Smooth muscle cell (in vitro differentiated cells): ENCODE data around the gene TMEM163. TPM values are rescaled to one million over a fixed set of nuclear protein-coding genes. Genes with fewer than 3 reads are reported as not detected.

Source experiments
- DNase-seq: peaks from one replicate; lab custom pipeline; 2025; ENCODE audit not compliant: unreplicated experiment; lab: John Stamatoyannopoulos, UW
- H2AFZ ChIP-seq: fragments of 200-600 bp; sonication (generic); 2 replicates; pipeline ENCODE4 v1.6.0; 2016; ENCODE audit warnings: antibody characterized with exemption, low read depth, mild to moderate bottlenecking
- H3F3A ChIP-seq: fragments of 200-600 bp; sonication (generic); 2 replicates; pipeline ENCODE4 v1.6.0; 2017; ENCODE audit warnings: antibody characterized with exemption, low read depth
- H3K27ac ChIP-seq: fragments of 200-600 bp; sonication (generic); 2 replicates; pipeline ENCODE4 v1.5.1; 2016; ENCODE audit warnings: low read depth, mild to moderate bottlenecking
- H3K27me3 ChIP-seq: fragments of 200-600 bp; sonication (generic); 2 replicates; pipeline ENCODE4 v1.6.1; 2016; ENCODE audit warnings: low read depth, mild to moderate bottlenecking
- H3K36me3 ChIP-seq: fragments of 200-600 bp; sonication (generic); 2 replicates; pipeline ENCODE4 v1.5.1; 2016; ENCODE audit warnings: low read depth
- H3K4me1 ChIP-seq: fragments of 200-600 bp; sonication (generic); 2 replicates; pipeline ENCODE4 v1.5.1; 2016; ENCODE audit warnings: low read depth
- H3K4me2 ChIP-seq: fragments of 200-600 bp; sonication (generic); 2 replicates; pipeline ENCODE4 v1.6.0; 2016; ENCODE audit warnings: mild to moderate bottlenecking
- H3K4me3 ChIP-seq: fragments of 200-600 bp; sonication (generic); 2 replicates; pipeline ENCODE4 v1.5.1; 2016; ENCODE audit warnings: mild to moderate bottlenecking
- H3K79me2 ChIP-seq: fragments of 200-600 bp; sonication (generic); 2 replicates; pipeline ENCODE4 v1.6.0; 2016; ENCODE audit warnings: low read depth, mild to moderate bottlenecking
- H3K9ac ChIP-seq: fragments of 200-600 bp; sonication (generic); 2 replicates; pipeline ENCODE4 v1.6.0; 2016; ENCODE audit warnings: low read depth
- H3K9me3 ChIP-seq: fragments of 200-600 bp; sonication (generic); replicated peaks from 2 replicates; pipeline ENCODE4 v1.5.1; 2016; ENCODE audit warnings: low read depth
- H4K20me1 ChIP-seq: fragments of 200-600 bp; sonication (generic); 2 replicates; pipeline ENCODE4 v1.6.0; 2016; ENCODE audit warnings: low read depth
- WGBS: methylation state at CpG from one replicate; pipeline ENCODE4 v1.1.7; 2016; ENCODE audit warnings: low lambda C conversion rate; 5-methylcytosine and 5-hydroxymethylcytosine counted together
- polyA plus RNA-seq: library from polyadenylated mRNA; unstranded; fragments of >200 nt; fragmentation: Nextera tagmentation; extraction: Ambion mirVana; gene quantifications from 2 replicates; pipeline ENCODE4 v1.2.1, GENCODE V29; 2016
- total RNA-seq: library from RNA; depleted of rRNA; stranded (reverse); fragments of >200 nt; gene quantifications from 2 replicates; pipeline ENCODE4 v1.2.3, GENCODE V29; 2014
- TF ChIP-seq, protein P1 (sequence below): fragments of 200-600 bp; sonication (generic); IDR thresholded peaks from 2 replicates; pipeline ENCODE4 v1.5.1; 2017; ENCODE audit warnings: borderline replicate concordance, mild to moderate bottlenecking, antibody characterized with exemption; ENCODE audit not compliant: insufficient read depth, poor library complexity, severe bottlenecking

TMEM163 gene
- total and polyA plus RNA-seq, 2 experiments from 2014 or later: 0.31 TPM; not detected in 1

DNA sequence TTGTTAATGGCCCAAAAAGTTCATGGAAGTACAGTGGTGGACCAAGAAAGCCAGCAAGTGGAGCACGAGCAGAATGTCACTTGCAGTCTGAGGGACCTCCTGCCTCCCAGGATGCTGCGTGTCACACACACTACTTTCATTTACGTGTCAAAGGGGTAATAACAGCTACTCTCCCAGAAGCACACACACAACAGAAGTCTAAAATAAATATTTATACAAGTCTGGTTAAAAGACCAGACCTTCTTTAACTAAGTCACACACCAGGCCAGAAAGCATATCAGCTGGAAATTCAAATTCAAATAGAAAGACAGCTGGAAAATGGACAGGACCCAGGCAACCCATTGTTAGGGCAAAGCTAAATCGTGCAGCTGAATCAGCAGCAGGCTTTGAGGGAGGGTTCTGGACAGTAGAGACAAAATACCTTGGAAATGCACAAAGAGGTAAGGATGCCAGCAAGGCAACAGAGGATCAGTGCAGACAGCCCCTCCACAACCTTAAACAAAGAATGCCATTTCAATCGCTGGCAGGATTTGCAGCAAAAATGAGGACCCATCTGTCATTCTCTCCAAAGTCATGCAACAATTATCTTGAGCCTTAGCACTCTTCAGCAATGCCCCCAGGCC, 160.5 kb downstream of the TMEM163 start:
- Histone ChIP-seq H3K36me3 (no peaks in the 10 kb centered on the region), H3K4me1 (no peaks in the 10 kb centered on the region), H3K9ac (no peak overlapping the region), H4K20me1 (no peaks in the 10 kb centered on the region), H3K27me3 (peaks cover 8% of the 10 kb centered on the region), H3K79me2 (no peaks in the 10 kb centered on the region), H3K4me3 (no peak overlapping the region), H2AFZ (no peak overlapping the region), H3F3A (no peaks in the 10 kb centered on the region), H3K4me2 (no peak overlapping the region), H3K27ac (no peak overlapping the region), H3K9me3 (no peaks in the 10 kb centered on the region)
- WGBS: 83% methylated on average over 5 of the region's 5 CpGs
- TF ChIP-seq, protein P1, sequence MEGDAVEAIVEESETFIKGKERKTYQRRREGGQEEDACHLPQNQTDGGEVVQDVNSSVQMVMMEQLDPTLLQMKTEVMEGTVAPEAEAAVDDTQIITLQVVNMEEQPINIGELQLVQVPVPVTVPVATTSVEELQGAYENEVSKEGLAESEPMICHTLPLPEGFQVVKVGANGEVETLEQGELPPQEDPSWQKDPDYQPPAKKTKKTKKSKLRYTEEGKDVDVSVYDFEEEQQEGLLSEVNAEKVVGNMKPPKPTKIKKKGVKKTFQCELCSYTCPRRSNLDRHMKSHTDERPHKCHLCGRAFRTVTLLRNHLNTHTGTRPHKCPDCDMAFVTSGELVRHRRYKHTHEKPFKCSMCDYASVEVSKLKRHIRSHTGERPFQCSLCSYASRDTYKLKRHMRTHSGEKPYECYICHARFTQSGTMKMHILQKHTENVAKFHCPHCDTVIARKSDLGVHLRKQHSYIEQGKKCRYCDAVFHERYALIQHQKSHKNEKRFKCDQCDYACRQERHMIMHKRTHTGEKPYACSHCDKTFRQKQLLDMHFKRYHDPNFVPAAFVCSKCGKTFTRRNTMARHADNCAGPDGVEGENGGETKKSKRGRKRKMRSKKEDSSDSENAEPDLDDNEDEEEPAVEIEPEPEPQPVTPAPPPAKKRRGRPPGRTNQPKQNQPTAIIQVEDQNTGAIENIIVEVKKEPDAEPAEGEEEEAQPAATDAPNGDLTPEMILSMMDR: no peak
- no peak for DNase-seq

DNA sequence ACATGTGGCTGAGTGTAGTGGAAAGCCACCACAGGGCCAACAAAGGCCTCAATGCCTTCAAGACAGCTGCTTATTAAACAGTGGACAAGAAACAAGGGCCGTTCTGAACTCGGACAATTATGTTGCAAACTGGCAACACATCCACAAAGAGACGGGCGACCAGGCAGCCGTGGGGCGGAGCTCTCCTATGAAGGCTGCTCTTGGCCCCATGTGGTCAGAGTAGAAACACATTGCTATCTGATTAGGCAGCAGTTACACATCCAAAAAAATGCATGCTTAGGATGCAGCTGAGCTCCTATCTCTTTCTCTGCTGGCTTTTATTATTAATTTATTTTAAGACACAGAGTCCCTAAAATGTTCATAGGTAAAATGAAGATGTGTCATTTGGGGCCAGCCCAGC, 163.4 kb downstream of the TMEM163 start:
- no peak overlapping the region for H2AFZ ChIP-seq
- no peaks in the 10 kb centered on the region for H3K4me1 ChIP-seq
- H3K79me2 ChIP-seq: no peaks in the 10 kb centered on the region
- TF ChIP-seq, protein P1: no peak
- no peak overlapping the region for H3K4me3 ChIP-seq
- no peaks in the 10 kb centered on the region for H3F3A ChIP-seq
- H3K9ac ChIP-seq: no peak overlapping the region
- no peak overlapping the region for H3K4me2 ChIP-seq
- no peaks in the 10 kb centered on the region for H3K36me3 ChIP-seq
- DNase-seq: no peak
- 95% methylated on average over 6 of the region's 6 CpGs for WGBS
- H4K20me1 ChIP-seq: no peaks in the 10 kb centered on the region
- H3K27me3 ChIP-seq: peaks cover 8% of the 10 kb centered on the region
- H3K9me3 ChIP-seq: no peaks in the 10 kb centered on the region
- no peak overlapping the region for H3K27ac ChIP-seq

DNA sequence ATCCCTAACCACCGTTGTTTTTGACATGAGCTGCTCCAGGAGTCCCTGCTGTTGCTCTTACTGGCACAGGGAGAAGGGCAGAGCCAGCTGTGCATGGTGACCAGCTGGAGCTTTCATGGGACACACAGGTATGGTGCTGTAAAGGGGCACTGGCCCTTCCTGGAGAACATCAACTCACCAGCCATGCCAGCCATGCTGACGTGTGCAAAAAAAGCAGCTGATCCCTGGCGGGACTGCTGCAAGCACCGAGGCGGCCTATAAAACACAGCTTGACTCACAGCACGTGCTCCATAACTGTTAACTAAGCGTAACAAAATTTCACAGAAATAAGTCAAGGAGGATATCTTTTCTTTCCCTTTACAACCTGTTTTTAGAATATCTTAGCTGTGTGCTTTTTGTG, 165.1 kb downstream of the TMEM163 start:
- H3F3A ChIP-seq: no peaks in the 10 kb centered on the region
- 88% methylated on average over 7 of the region's 7 CpGs for whole genome bisulfite sequencing
- TF ChIP-seq, protein P1: no peak
- H3K4me2 ChIP-seq: no peak overlapping the region
- no peak overlapping the region for H3K4me3 ChIP-seq
- no peak overlapping the region for H2AFZ ChIP-seq
- H3K9me3 ChIP-seq: no peaks in the 10 kb centered on the region
- DNase-seq: no peak
- H3K4me1 ChIP-seq: no peaks in the 10 kb centered on the region
- H3K27ac ChIP-seq: no peak overlapping the region
- no peak overlapping the region for H3K9ac ChIP-seq
- H4K20me1 ChIP-seq: no peaks in the 10 kb centered on the region
- H3K79me2 ChIP-seq: no peaks in the 10 kb centered on the region
- no peaks in the 10 kb centered on the region for H3K36me3 ChIP-seq
- peaks cover 8% of the 10 kb centered on the region for H3K27me3 ChIP-seq

DNA sequence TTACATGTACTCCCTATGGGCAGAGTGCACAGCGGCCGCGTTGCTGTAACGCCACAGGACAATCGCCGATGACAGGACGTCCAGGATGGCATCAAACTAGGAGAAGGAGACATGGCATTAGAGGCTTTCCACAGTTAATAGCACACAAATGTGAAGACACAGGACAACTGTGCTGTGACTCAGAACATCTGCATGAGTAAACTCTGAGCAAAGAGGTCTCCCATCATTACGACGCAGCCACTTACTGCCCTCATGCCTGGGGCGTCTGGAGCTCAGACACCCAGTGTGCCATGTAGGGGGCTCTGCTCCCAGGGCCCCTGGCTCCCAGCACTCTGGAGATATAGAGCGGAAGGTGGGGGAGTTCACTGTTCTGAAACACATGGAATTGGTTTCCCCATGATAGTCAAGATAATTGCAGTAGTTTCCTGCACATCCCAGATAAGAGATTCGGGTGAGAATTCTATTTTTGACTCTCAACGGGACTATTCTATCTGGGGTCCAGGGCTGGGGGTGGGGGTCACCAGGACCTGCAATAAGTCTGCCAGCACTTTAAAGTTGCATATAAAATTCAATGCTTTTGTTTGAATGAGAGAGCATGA, 168.1 kb downstream of the TMEM163 start:
- no peaks in the 10 kb centered on the region for H4K20me1 ChIP-seq
- H3K27ac ChIP-seq: no peak overlapping the region
- no peaks in the 10 kb centered on the region for H3K9me3 ChIP-seq
- H3K27me3 ChIP-seq: no peaks in the 10 kb centered on the region
- H3K36me3 ChIP-seq: no peaks in the 10 kb centered on the region
- no peak overlapping the region for H3K9ac ChIP-seq
- H3K4me3 ChIP-seq: no peak overlapping the region
- TF ChIP-seq, protein P1: no peak
- no peaks in the 10 kb centered on the region for H3F3A ChIP-seq
- 81% methylated on average over 13 of the region's 13 CpGs for WGBS
- H3K4me1 ChIP-seq: no peaks in the 10 kb centered on the region
- DNase-seq: no peak
- no peak overlapping the region for H2AFZ ChIP-seq
- H3K4me2 ChIP-seq: no peak overlapping the region
- H3K79me2 ChIP-seq: no peaks in the 10 kb centered on the region
